GM12874 (cell line): Measurements from ENCODE around the gene TOR1A.

ENCODE experiments used
- TF ChIP-seq, protein P1 (sequence below): IDR thresholded peaks from 2 replicates; pipeline ENCODE4 v1.5.1; 2011; ENCODE audit warnings: low read depth, mild to moderate bottlenecking, control low read depth, low read length, moderate library complexity; ENCODE audit not compliant: insufficient read depth

TOR1A gene

DNA sequence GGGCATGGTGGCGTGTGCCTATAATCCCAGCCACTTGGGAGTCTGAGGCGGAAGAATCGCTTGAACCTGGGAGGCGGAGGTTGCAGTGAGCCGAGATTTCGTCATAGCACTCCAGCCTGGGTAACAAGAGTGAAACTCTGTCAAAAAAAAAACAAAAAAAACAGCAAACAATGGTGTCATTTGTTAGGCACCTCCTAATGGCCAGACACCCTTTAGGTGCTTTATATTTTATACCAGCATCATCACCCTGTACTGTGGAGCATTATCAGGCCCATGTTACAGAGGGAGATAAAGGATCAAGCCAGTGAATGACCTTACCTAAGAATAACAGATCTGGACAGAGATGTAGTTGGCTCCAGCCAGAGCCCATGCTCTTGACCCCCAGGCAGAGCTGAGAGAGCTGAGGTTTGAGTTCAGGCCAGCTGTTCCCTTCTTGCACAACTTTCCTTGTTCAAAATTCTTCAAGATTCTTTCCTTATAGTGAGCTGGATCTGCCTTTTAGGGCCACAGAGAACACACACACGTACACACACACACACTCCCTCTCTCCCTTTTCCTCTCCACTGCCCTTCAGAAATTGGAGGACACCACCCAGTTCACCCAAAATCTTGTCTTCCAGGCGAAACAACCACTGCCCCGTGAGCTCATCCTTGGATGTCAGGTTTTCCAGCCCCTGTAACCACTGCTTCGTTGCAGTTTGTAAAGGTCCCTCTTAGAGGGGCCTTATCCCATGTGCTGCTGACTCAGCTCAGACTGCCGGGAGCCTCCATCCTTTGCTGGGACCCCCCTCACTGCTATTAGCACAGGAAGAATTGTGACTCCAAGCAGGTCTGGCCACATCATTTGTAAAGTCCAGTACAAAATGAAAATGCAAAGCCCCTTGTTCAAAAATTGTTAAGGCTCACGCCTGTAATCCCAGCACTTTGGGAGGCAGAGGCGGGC is 60.7 kb downstream of the TOR1A start:
- TF ChIP-seq, protein P1, sequence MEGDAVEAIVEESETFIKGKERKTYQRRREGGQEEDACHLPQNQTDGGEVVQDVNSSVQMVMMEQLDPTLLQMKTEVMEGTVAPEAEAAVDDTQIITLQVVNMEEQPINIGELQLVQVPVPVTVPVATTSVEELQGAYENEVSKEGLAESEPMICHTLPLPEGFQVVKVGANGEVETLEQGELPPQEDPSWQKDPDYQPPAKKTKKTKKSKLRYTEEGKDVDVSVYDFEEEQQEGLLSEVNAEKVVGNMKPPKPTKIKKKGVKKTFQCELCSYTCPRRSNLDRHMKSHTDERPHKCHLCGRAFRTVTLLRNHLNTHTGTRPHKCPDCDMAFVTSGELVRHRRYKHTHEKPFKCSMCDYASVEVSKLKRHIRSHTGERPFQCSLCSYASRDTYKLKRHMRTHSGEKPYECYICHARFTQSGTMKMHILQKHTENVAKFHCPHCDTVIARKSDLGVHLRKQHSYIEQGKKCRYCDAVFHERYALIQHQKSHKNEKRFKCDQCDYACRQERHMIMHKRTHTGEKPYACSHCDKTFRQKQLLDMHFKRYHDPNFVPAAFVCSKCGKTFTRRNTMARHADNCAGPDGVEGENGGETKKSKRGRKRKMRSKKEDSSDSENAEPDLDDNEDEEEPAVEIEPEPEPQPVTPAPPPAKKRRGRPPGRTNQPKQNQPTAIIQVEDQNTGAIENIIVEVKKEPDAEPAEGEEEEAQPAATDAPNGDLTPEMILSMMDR: no peak
